ENCODE measurements around the gene HMGXB4. TPM values are rescaled to one million over a fixed set of nuclear protein-coding genes. Genes with fewer than 3 reads are reported as not detected.

The HMGXB4 gene
- total RNA-seq (10 to 100 TPM; 58.7 to 63.4 TPM), polyA plus RNA-seq (ENCODE audit: insufficient read depth, low read depth, low replicate concordance) (26.5 TPM)
- long read RNA-seq, donor 1, partial matches to known transcripts: 0 of 3 reads
- long read RNA-seq, donor 1, other reads (novel, unspliced or antisense): 0 of 3 reads
- long read RNA-seq, donor 2, partial matches to known transcripts: 6 of 10 reads
- long read RNA-seq, donor 2, other reads (novel, unspliced or antisense): 0 of 10 reads

- peak; percentile 93 for DNase-seq
- peak within 1 kb of the TSS; percentile 94 to 96 for H3K4me3 ChIP-seq
- no peaks in the 10 kb centered on the region for H3K9me3 ChIP-seq
- no peak for TF ChIP-seq POLR2A (IDR thresholded peaks at IDR 0.05)
- no peak for TF ChIP-seq CTCF (IDR thresholded peaks at IDR 0.05)
- 1% methylated on average over 15 to 74 of the region's 84 CpGs for WGBS, 2 donors
- H3K27me3 ChIP-seq: no peaks in the 10 kb centered on the region
- H3K27ac ChIP-seq: peak within 1 kb of the TSS; percentile 99
- H3K36me3 ChIP-seq (ENCODE audit: low read depth, missing control alignments): no peaks in the 10 kb centered on the region
- intact Hi-C loops (cut with DNase I; ENCODE audit: low total_unique reads): no loop called here
- peaks cover 25% of the 10 kb centered on the region for H3K4me1 ChIP-seq
These were observed at the start of gene HMGXB4 for GRCh38 chr22:35257321-35258190. HMGXB4 (plus strand) TSS chr22:35257493; CDS start chr22:35262391, 4,898 bp downstream.

GRCh38 chr22:35208003-35208402 is 49.3 kb upstream of the HMGXB4 start:
- no peaks in the 10 kb centered on the region for H3K4me1 ChIP-seq
- no peak overlapping the region for H3K4me3 ChIP-seq
- TF ChIP-seq CTCF (IDR thresholded peaks at IDR 0.05) (no peak), POLR2A (IDR thresholded peaks at IDR 0.05) (no peak)
- intact Hi-C loops (cut with DNase I; ENCODE audit: low total_unique reads): no loop called here
- no peaks in the 10 kb centered on the region for H3K36me3 ChIP-seq (ENCODE audit: low read depth, missing control alignments)
- H3K27ac ChIP-seq: no peak overlapping the region
- WGBS, 2 donors: 78 to 100% methylated on average over 1 to 4 of the region's 4 CpGs
- no peaks in the 10 kb centered on the region for H3K9me3 ChIP-seq
- no peak for DNase-seq
- H3K27me3 ChIP-seq: no peaks in the 10 kb centered on the region

GRCh38 chr22:35209203-35209602 is 48.1 kb upstream of the HMGXB4 start:
- no peak overlapping the region for H3K27ac ChIP-seq
- 92% methylated on average over 7 of the region's 7 CpGs for WGBS, 2 donors
- no peaks in the 10 kb centered on the region for H3K36me3 ChIP-seq (ENCODE audit: low read depth, missing control alignments)
- no peak for TF ChIP-seq POLR2A (IDR thresholded peaks at IDR 0.05)
- TF ChIP-seq CTCF (IDR thresholded peaks at IDR 0.05): no peak
- no peaks in the 10 kb centered on the region for H3K9me3 ChIP-seq
- DNase-seq: no peak
- no peaks in the 10 kb centered on the region for H3K4me1 ChIP-seq
- intact Hi-C loops (cut with DNase I; ENCODE audit: low total_unique reads): no loop called here
- H3K27me3 ChIP-seq: no peaks in the 10 kb centered on the region
- H3K4me3 ChIP-seq: no peak overlapping the region

GRCh38 chr22:35212009-35212408 is 45.3 kb upstream of the HMGXB4 start:
- no peaks in the 10 kb centered on the region for H3K9me3 ChIP-seq
- H3K27me3 ChIP-seq: no peaks in the 10 kb centered on the region
- H3K4me1 ChIP-seq: no peaks in the 10 kb centered on the region
- intact Hi-C loops (cut with DNase I; ENCODE audit: low total_unique reads): no loop called here
- WGBS, 2 donors: 42 to 50% methylated on average over 3 of the region's 3 CpGs
- TF ChIP-seq POLR2A (IDR thresholded peaks at IDR 0.05): no peak
- no peak for DNase-seq
- H3K36me3 ChIP-seq (ENCODE audit: low read depth, missing control alignments): no peaks in the 10 kb centered on the region
- no peak overlapping the region for H3K27ac ChIP-seq
- H3K4me3 ChIP-seq: no peak overlapping the region

GRCh38 chr22:35212996-35213395 is 44.3 kb upstream of the HMGXB4 start:
- H3K4me3 ChIP-seq: no peak overlapping the region
- 96 to 100% methylated on average over 3 of the region's 3 CpGs for WGBS, 2 donors
- H3K27ac ChIP-seq: no peak overlapping the region
- H3K27me3 ChIP-seq: no peaks in the 10 kb centered on the region
- TF ChIP-seq POLR2A (IDR thresholded peaks at IDR 0.05): no peak
- no peak for TF ChIP-seq CTCF (IDR thresholded peaks at IDR 0.05)
- H3K9me3 ChIP-seq: no peaks in the 10 kb centered on the region
- H3K36me3 ChIP-seq (ENCODE audit: low read depth, missing control alignments): no peaks in the 10 kb centered on the region
- intact Hi-C loops (cut with DNase I; ENCODE audit: low total_unique reads): no loop called here
- H3K4me1 ChIP-seq: no peaks in the 10 kb centered on the region
- DNase-seq: no peak

All from testis (tissue), 5 donors.